Mesothelial cell of epicardium (in vitro differentiated cells): ENCODE results near the gene FMNL2. TPM values are rescaled to one million over a fixed set of nuclear protein-coding genes. Genes with fewer than 3 reads are reported as not detected.
A peak's percentile ranks its signal among the peaks of the same experiment; 100 is the strongest.

Source experiments
- DNase-seq, 2 experiments: peaks; one replicate each; pipeline ENCODE4 v3.0.0; 2021; ENCODE audit warnings: low spot score in 2 of 2; ENCODE audit not compliant: unreplicated experiment in 2 of 2
- H3K27ac Mint-ChIP-seq: 2 replicates; pipeline ENCODE4 v1.8.0; 2021; ENCODE audit warnings: mixed read lengths
- H3K27me3 Mint-ChIP-seq: 2 replicates; pipeline ENCODE4 v1.8.0; 2021; ENCODE audit warnings: low read depth, mixed read lengths
- H3K36me3 Mint-ChIP-seq: 2 replicates; pipeline ENCODE4 v1.8.0; 2021; ENCODE audit warnings: mixed read lengths
- H3K4me1 Mint-ChIP-seq: 2 replicates; pipeline ENCODE4 v1.8.0; 2021; ENCODE audit warnings: mixed read lengths
- H3K4me3 Mint-ChIP-seq: 2 replicates; pipeline ENCODE4 v1.8.0; 2021; ENCODE audit warnings: mild to moderate bottlenecking, moderate library complexity, mixed read lengths
- H3K9me3 Mint-ChIP-seq: 2 replicates; pipeline ENCODE4 v1.8.0; 2021; ENCODE audit warnings: mixed read lengths
- CTCF ChIP-seq: fragments of 200-600 bp; sonication (generic); IDR thresholded peaks from one replicate; pipeline ENCODE4 v1.5.0; 2021; ENCODE audit warnings: antibody characterized with exemption; ENCODE audit not compliant: unreplicated experiment
- total RNA-seq: library from RNA; stranded (reverse); gene quantifications from 3 replicates; pipeline ENCODE4 v1.2.1, GENCODE V29; 2021

FMNL2 gene
- total RNA-seq, 1 donor from 2014 or later: 52.6 TPM

GRCh38 chr2:152529420-152530115 is 194.6 kb downstream of the FMNL2 start:
- Mint-ChIP-seq H3K4me3 (no peak overlapping the region), H3K36me3 (no peaks in the 10 kb centered on the region), H3K4me1 (peaks cover 28% of the 10 kb centered on the region), H3K27ac (peak overlapping the region; percentile 23), H3K27me3 (no peaks in the 10 kb centered on the region), H3K9me3 (no peaks in the 10 kb centered on the region)
- DNase-seq: no peak
- no peak for TF ChIP-seq CTCF

GRCh38 chr2:152532241-152532640 is 197.3 kb downstream of the FMNL2 start:
- Mint-ChIP-seq H3K27ac (no peak overlapping the region), H3K9me3 (no peaks in the 10 kb centered on the region), H3K4me3 (no peak overlapping the region), H3K27me3 (no peaks in the 10 kb centered on the region), H3K4me1 (peaks cover 52% of the 10 kb centered on the region), H3K36me3 (no peaks in the 10 kb centered on the region)
- DNase-seq: no peak
- TF ChIP-seq CTCF: no peak

GRCh38 chr2:152534460-152535135 is 199.6 kb downstream of the FMNL2 start:
- H3K36me3 Mint-ChIP-seq: no peaks in the 10 kb centered on the region
- H3K4me1 Mint-ChIP-seq: peaks cover 49% of the 10 kb centered on the region
- H3K4me3 Mint-ChIP-seq: no peak overlapping the region
- TF ChIP-seq CTCF: no peak
- H3K9me3 Mint-ChIP-seq: no peaks in the 10 kb centered on the region
- H3K27ac Mint-ChIP-seq: peak overlapping the region; percentile 77
- no peaks in the 10 kb centered on the region for H3K27me3 Mint-ChIP-seq
- no peak for DNase-seq

- Mint-ChIP-seq H3K36me3 (no peaks in the 10 kb centered on the region), H3K4me3 (no peak overlapping the region), H3K4me1 (peaks cover 37% of the 10 kb centered on the region), H3K27me3 (no peaks in the 10 kb centered on the region), H3K27ac (peak overlapping the region; percentile 75), H3K9me3 (no peaks in the 10 kb centered on the region)
- no peak for TF ChIP-seq CTCF
- DNase-seq: no peak
Measured at GRCh38 chr2:152537081-152537651, 202.2 kb downstream of the FMNL2 start.

GRCh38 chr2:152539424-152539823 is 204.4 kb downstream of the FMNL2 start:
- Mint-ChIP-seq H3K36me3 (no peaks in the 10 kb centered on the region), H3K4me3 (no peak overlapping the region), H3K9me3 (no peaks in the 10 kb centered on the region), H3K27ac (no peak overlapping the region), H3K4me1 (peaks cover 45% of the 10 kb centered on the region), H3K27me3 (no peaks in the 10 kb centered on the region)
- no peak for TF ChIP-seq CTCF
- DNase-seq: no peak
